GM21367 (cell line): ENCODE results near the gene SLC19A1.

Source experiments
- ATAC-seq: cut with Tn5 transposase; IDR thresholded peaks from one replicate; pipeline ENCODE4 v1.9.1; 2021; ENCODE audit not compliant: unreplicated experiment

Gene SLC19A1

GRCh38 chr21:45456584-45457160 is 85.6 kb downstream of the SLC19A1 start:
- no peak for ATAC-seq

DNA sequence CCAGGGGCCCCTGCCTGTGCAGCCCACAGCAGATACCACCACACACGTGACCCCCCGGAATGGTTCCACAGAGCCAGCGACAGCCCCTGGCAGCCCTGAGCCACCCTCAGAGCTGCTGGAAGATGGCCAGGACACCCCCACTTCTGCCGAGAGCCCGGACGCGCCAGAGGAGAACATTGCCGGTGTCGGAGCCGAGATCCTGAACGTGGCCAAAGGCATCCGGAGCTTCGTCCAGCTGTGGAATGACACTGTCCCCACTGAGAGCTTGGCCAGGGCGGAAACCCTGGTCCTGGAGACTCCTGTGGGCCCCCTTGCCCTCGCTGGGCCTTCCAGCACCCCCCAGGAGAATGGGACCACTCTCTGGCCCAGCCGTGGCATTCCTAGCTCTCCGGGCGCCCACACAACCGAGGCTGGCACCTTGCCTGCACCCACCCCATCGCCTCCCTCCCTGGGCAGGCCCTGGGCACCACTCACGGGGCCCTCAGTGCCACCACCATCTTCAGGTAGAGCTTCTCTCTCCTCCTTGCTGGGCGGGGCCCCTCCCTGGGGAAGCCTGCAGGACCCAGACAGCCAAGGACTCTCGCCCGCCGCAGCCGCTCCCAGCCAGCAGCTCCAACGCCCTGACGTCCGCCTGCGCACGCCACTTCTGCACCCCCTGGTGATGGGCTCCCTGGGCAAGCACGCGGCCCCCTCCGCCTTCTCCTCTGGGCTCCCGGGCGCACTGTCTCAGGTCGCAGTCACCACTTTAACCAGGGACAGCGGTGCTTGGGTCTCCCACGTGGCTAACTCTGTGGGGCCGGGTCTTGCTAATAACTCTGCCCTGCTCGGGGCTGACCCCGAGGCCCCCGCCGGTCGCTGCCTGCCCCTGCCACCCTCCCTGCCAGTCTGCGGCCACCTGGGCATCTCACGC is 86.3 kb downstream of the SLC19A1 start:
- no peak for ATAC-seq

DNA sequence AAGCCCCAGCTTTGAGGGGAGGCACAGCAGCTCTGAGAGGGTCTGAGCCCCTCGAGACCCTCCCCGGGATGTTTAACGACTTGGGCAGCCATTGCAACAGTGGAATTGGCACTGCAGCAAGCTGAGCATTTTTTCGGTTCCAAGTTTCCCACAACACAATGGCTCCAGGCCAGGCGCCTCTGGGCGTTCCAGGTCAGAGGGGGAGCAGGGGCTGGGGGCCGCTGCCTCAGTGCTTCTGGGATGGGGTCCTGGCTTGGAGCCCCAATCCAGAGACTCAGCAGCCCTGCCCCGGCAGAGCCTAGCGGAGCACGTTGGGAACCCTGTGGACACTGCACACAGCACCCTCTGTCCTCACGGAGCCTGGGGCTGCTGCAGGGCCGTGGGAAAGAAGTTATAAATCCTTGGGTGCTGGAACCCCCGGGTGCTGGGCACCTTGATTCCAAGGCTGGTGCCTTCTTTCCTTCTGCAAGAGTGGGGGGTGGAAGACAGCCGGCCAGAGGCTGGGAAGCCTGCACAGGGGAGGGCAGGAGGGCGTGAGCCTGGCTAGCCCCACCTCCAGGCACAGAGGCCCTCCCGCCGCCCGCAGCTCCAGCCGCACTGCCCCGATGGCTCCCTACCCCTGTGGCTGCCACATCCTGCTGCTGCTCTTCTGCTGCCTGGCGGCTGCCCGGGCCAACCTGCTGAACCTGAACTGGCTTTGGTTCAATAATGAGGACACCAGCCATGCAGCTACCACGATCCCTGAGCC is 87.1 kb downstream of the SLC19A1 start:
- no peak for ATAC-seq

GRCh38 chr21:45454060-45454925 is 87.9 kb downstream of the SLC19A1 start:
- ATAC-seq, result no peak

DNA sequence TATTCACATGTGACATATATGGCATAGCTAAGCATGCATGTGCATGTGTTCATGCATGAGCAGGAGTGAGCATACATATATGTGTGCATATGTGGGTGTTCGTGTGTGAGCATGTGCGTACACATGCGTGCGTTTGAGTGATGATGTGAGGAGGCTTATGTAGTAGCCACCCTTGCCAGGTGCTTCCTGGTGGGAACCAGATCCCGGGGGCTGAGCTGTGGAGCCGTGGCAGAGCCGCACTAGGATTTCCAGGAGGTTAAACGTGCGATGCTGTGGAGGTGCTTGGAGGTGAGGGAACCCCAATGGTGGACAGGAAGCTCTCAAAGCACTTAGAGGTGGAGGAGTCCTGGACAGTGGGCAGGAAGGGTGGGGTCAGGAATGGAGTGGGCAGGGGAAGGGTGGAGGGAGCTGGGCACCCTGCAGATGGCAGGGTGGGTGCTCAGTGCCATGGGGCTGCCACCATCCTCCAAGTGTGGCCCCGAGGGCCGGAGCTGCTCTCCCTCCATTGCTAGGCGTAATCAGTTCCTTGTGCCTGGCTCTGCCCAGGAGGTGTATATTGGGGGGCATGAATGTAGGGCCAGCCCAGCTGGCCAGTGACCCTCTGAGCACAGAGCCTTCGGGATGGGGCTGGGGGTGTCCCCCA is 88.8 kb downstream of the SLC19A1 start:
- no peak for ATAC-seq

DNA sequence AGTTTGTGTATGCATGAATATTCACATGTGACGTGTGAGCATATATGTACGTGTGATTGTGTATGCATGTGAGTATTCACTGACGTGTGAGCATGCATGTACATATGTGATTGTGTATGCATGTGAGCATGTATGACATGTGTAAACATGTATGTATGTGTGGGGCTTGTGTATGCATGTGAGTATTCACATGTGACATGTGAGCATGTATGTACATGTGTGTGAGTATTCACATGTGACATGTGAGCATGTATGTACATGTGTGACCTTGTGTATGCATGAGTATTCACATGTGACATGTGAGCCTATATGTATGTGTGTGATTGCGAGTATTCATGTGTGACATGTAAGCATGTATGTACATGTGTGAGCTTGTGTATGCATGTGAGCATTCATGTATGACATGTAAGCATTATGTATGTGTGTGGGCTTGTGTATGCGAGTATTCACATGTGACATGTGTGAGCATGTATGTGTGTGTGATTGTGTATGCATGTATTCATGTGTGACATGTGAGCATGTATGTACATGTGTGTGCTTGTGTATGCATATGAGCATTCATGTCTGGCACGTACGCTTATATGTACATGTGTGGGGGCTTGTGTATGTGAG is 89.4 kb downstream of the SLC19A1 start:
- ATAC-seq, result no peak

DNA sequence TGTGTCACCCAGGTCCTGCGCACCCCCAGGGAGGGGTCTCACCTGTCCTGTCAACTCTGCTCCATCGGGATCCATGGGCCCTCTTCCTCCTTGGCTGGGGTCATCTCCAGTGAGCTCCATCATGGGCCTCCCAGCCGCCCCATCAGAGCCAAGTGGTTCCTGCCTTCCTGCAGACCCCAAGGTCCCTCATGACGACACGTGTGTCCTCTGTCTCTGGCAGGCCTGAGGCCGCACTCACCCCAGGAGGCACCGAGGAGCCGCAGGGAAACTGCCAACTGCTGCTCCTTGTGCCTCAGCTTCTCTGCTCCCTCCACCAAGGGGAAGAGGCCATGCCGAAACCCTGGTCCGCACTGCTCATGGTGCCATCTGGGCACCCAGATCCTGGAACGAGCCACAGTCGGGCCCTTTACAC is 90.5 kb downstream of the SLC19A1 start:
- no peak for ATAC-seq

DNA sequence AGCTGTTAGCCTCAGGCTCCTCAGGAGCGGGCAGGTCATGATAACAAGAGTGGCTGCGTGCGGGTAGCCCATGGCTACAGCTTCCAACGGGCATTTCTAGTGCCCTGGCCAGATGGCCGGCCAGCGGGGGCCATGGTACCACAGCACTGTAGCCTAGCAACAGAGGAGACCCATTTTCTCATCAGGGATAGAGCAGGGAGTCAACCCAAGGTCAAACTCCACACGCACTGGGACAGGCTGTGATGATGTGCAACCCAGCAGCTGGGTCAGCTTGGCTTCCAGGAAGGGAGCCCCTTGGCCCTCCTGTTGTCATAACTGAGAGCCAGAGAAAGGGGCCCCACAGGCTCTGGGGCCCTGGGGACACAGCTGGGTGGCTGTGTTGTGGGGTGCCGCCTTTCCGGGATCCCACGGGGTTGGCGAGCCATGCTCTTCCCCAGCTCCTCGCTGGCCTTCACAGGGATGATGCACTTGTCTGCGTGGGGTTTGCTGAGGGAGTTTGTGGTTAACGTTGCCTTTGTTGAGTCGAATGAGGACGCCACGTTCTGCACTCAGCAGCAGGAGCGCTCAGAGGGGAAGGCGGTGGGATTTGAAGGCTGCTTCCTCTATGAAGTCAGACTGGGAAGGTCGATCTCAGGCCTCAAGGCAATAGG is 91.0 kb downstream of the SLC19A1 start:
- ATAC-seq, result no peak

- ATAC-seq, result no peak
Measured at GRCh38 chr21:45450423-45451090, 91.7 kb downstream of the SLC19A1 start.

DNA sequence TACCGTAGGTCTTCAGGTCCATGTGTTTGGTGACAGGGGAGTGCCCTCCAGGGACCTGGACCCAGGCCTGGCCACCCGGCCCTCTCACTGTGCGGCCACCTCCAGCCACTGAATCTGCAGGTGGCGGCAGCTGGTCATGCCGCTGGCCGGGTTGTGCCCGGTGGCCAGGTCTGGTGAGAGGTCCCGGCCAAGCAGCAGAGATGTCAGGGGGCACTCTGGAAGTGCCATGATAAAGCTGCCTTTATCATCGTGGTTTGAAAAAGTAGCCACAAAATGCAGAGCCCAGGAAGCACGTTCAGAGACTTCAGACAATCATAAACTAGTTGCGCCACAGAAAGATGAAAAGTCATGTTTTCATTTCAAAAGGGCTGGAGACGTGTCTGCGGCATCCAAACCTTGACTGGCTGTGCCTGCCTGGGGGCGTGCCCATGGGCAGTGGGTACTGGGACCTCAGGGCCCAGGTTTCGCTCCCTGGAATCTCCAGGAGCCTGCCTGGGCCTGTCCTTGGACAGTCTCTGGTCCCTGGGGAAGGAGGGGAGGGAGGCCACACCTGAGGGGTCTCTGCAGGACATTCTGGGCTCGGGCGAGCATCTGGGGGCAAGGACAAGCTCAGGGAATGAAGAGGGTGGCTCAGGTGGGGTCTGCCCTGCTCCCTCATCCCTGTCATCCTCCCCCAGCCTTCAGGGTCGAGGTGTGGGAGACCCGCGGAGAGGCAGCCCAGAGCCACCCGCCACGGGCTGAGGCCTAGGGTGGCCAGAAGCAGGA is 92.4 kb downstream of the SLC19A1 start:
- no peak for ATAC-seq

- ATAC-seq, result no peak
Measured at GRCh38 chr21:45448810-45449657, 93.2 kb downstream of the SLC19A1 start.

DNA sequence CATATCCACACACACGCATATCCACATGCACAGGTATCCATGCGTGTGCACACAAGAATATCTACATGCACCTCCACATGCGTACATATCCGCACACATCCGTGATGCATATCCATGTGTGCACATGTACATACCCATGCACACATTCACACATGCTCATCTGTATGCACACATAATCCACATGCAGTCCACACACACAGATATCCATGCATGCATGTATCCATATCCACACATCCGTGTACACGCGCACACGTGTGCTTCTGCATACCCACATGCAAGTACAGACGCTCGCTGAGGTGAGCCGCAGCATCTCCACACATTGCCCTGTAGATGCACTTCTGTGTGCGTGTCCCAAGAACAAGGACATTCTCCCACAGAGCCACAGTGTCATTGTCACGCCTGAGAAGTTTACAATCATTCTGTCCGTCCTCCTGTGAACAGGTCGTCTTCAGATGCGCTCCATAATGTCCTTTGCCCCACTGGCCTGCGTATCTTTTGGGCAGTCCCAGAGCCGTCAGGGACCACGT is 93.9 kb downstream of the SLC19A1 start:
- ATAC-seq, result no peak
